ENCODE results near the gene SARM1.

DNA sequence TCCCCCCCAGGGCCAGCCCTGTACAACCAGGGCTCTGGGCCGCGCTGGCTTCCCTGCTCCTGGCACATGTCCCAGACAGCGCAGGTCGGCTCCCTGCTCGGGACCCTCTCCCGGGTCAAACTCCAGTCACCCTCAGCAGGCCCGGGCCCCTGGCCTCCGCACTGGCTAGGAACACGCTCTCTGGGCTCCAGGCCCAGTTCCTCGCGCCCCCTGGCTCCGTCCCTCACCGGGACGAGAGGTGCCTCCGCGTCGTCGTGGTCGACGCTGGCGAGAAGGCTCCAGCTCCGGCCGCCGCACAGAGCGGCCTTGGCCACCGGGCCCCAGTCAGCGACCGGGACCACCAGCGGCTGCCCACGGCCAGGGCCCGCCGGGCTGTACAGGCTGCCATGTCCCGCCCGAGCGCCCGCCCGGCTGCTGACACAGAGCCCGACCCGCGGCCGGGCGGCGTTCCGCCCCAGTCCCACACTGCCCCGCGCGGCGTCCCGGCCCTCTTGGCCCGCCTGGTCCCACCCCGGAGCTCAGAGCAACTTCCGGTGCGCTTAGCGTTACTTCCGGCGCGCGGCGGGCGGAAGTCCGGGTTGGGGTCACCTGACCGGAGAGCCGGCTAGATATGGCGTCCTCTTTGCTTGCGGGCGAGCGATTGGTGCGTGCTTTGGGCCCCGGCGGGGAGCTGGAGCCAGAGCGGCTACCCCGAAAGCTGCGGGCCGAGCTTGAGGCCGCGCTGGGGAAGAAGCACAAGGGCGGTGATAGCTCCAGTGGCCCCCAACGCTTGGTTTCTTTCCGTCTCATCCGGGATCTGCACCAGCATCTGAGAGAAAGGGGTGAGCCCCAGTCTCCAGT is 14.2 kb upstream of the SARM1 start, which contains the start of gene POLDIP2:
- TF ChIP-seq ZFP30 (CRISPR knock-in tag; IDR thresholded peaks at IDR 0.05) (no peak), CSDC2 (CRISPR knock-in tag; IDR thresholded peaks at IDR 0.05) (no peak), ZNF565 (CRISPR knock-in tag; conservative IDR thresholded peaks at IDR 0.05; ENCODE audit: low read depth) (no peak), ARNTL (CRISPR knock-in tag; IDR thresholded peaks at IDR 0.05; ENCODE audit: borderline replicate concordance, low read depth) (no peak)

Measured in SK-N-SH treated with all-trans-retinoic acid at 6 μM for 48 hours (cell line).